NOMO-1 (cell line): ENCODE measurements around the gene CCDC158.
"Not testable (repeated sequence)": the region's sequence is repeated elsewhere in the genome, so short reads cannot be mapped to it uniquely, and the experiment has no call there.

ENCODE experiments used
- DNase-seq, 2 experiments: peaks; one replicate each; lab custom pipeline; 2025; ENCODE audit not compliant: unreplicated experiment in 2 of 2; lab: John Stamatoyannopoulos, UW

CCDC158 gene

GRCh38 chr4:76283900-76284299 is 137.0 kb downstream of the CCDC158 start:
- DNase-seq: no peak

GRCh38 chr4:76282941-76283689 is 137.8 kb downstream of the CCDC158 start:
- DNase-seq: no peak

- DNase-seq: not testable (repeated sequence)
Observed at GRCh38 chr4:76281594-76281993, 139.3 kb downstream of the CCDC158 start.

GRCh38 chr4:76280488-76281441 is 140.2 kb downstream of the CCDC158 start:
- no peak for DNase-seq

GRCh38 chr4:76279462-76279861 is 141.5 kb downstream of the CCDC158 start:
- DNase-seq: no peak

GRCh38 chr4:76278583-76278982 is 142.4 kb downstream of the CCDC158 start:
- DNase-seq: peak; percentile 45 to 78

- no peak for DNase-seq
Observed at GRCh38 chr4:76277667-76278066, 143.3 kb downstream of the CCDC158 start.

GRCh38 chr4:76276813-76277212 is 144.1 kb downstream of the CCDC158 start:
- DNase-seq: no peak

- DNase-seq: peak; percentile 65 to 71
Observed at GRCh38 chr4:76275486-76276124, 145.3 kb downstream of the CCDC158 start.

- no peak for DNase-seq
Observed at GRCh38 chr4:76272999-76273398, 147.9 kb downstream of the CCDC158 start.

GRCh38 chr4:76272582-76272981 is 148.4 kb downstream of the CCDC158 start:
- no peak for DNase-seq

GRCh38 chr4:76272073-76272472 is 148.9 kb downstream of the CCDC158 start:
- no peak for DNase-seq

GRCh38 chr4:76271248-76271647 is 149.7 kb downstream of the CCDC158 start:
- no peak for DNase-seq

- DNase-seq: no peak
Observed at GRCh38 chr4:76270244-76271175, 150.4 kb downstream of the CCDC158 start.

GRCh38 chr4:76267811-76268210 is 153.1 kb downstream of the CCDC158 start:
- no peak for DNase-seq

- DNase-seq: no peak
Observed at GRCh38 chr4:76266627-76267026, 154.3 kb downstream of the CCDC158 start.

- no peak for DNase-seq
Observed at GRCh38 chr4:76265631-76266218, 155.2 kb downstream of the CCDC158 start.
